Activated naive CD4-positive, alpha-beta T cell treated with anti-CD3 and anti-CD28 coated beads, Interleukin-2, amount 50 U/mL, for 24 hours (primary cell): ENCODE results near the gene FAM89B.
"Not testable (repeated sequence)": the region's sequence is repeated elsewhere in the genome, so short reads cannot be mapped to it uniquely, and the experiment has no call there.

Source experiments
- H3K27ac Mint-ChIP-seq: one replicate; pipeline ENCODE4 v1.8.0; 2021; ENCODE audit warnings: mild to moderate bottlenecking, mixed read lengths
- H3K27me3 Mint-ChIP-seq: one replicate; pipeline ENCODE4 v1.8.0; 2021; ENCODE audit warnings: mixed read lengths
- H3K36me3 Mint-ChIP-seq: one replicate; pipeline ENCODE4 v1.8.0; 2021; ENCODE audit warnings: mixed read lengths
- H3K4me1 Mint-ChIP-seq: one replicate; pipeline ENCODE4 v1.8.0; 2021; ENCODE audit warnings: mixed read lengths
- H3K4me3 Mint-ChIP-seq: one replicate; pipeline ENCODE4 v1.8.0; 2021; ENCODE audit warnings: mild to moderate bottlenecking, mixed read lengths
- H3K9me3 Mint-ChIP-seq: one replicate; pipeline ENCODE4 v1.8.0; 2021; ENCODE audit warnings: mixed read lengths

Gene FAM89B

DNA sequence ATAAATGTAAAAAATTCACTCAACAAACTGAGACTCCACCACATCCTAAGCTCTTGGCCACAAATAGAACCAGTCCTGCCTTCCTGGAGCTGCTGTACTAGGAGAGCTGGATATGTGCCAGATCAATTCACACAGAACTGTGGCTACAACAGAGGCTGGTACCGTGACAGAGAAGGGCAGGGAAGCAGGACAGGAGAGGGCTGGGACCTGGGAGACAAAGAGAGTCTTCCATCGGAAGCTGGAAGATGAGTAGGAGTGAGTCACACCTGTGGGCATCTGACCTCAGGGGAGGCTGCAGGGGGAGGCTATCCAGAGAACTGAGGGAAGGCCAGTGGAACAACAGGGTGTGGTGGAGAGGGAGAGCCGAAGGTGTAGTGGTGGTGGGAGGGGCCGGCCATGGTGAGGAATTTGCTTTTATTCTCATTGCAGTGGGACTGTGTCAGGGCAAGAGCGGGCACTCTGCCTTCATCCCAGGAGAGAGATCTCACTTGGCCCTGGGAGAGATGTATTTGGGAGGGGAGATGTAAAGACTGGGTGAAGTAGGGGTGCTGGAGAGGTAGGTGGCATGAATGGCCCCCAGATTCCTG, 12.3 kb upstream of the FAM89B start:
- H3K27me3 Mint-ChIP-seq, result no peaks in the 10 kb centered on the region
- no peak overlapping the region for H3K4me3 Mint-ChIP-seq
- no peaks in the 10 kb centered on the region for H3K36me3 Mint-ChIP-seq
- peaks cover 62% of the 10 kb centered on the region for H3K4me1 Mint-ChIP-seq
- peak overlapping the region; percentile 36 for H3K27ac Mint-ChIP-seq
- no peaks in the 10 kb centered on the region for H3K9me3 Mint-ChIP-seq

DNA sequence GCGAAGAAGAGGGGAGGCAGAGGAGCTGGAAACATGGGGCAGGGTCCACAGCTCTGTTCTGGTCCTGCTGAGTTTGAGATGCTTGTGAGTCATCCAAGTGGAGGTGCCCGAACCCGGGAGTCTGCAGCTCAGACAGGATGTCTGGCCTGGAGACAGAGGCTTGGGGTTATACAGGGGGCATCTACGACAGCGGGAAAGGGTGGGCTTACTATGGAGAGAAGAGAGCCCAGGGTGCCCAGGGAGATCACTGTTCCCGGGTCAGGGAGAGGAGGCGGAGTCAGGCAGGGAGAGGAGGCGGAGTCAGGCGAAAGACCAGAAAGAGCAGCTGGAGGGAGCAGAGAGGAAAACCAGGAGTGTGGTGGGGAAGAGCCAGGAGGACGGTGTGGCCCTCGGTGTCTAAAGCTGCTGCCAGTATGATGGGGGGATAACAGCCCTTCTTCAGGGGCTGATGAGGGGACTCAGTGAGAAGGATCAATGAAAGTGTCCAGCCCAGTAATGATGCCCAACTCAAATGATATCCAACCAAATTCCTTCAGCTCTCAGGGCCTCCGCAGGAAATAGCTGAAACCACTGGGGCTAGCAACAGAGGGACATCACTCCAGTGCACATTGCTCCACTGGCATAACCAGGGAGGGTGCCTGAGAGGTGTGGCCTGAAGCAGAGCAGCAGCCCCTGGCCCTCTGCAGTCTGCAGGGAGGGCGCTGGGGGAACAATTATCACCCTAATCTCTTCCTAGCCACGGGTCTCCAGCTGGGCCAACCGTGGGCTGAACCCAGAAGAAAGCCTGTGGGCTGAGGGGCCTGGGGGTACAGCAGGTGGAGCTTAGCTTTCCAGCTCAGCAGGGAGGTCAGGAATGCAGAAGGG, 11.6 kb upstream of the FAM89B start:
- no peaks in the 10 kb centered on the region for H3K36me3 Mint-ChIP-seq
- no peak overlapping the region for H3K27ac Mint-ChIP-seq
- H3K4me3 Mint-ChIP-seq, result no peak overlapping the region
- H3K27me3 Mint-ChIP-seq, result no peaks in the 10 kb centered on the region
- H3K4me1 Mint-ChIP-seq, result peaks cover 62% of the 10 kb centered on the region
- no peaks in the 10 kb centered on the region for H3K9me3 Mint-ChIP-seq

DNA sequence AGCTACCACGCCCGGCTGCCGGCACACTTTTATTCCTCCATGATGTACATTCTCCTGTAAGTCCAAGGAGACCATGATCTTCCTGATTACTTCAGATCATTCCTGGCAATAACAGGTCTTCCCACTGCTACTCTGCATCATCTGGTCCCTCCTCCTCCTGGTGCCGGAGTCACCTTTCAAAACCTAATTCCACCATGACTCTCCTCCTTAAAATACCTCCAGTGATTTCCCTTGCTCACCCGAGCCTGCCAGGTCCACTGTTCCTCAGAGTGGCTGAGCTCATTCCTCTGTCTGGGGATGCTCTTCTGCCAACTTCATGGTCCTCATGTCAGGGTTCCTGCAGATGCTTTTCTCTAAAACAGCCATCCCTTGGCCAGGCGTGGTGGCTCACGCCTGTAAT, 10.3 kb upstream of the FAM89B start:
- H3K36me3 Mint-ChIP-seq, result no peaks in the 10 kb centered on the region
- H3K9me3 Mint-ChIP-seq, result no peaks in the 10 kb centered on the region
- peak overlapping the region; percentile 90 for H3K27ac Mint-ChIP-seq
- no peaks in the 10 kb centered on the region for H3K27me3 Mint-ChIP-seq
- H3K4me3 Mint-ChIP-seq, result peak overlapping the region; percentile 57
- H3K4me1 Mint-ChIP-seq, result peaks cover 63% of the 10 kb centered on the region

DNA sequence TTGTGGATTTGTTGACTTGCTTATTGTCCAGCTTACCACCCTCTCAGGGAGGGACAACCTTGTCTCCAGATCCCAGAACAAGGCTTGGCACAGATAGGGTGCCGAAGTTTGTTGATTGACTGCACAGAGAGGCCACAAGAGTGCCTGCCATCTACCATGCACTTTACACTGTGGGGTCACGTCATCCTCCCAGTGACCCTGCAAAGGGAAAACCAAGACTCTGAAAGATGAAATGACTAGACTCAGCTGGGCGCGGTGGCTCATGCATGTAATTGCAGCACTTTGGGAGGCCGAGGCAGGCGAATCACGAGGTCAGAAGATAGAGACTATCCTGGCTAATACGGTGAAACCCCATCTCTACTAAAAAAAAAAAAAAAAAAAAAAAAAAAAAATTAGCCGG, 9.6 kb upstream of the FAM89B start:
- Mint-ChIP-seq H3K36me3 (no peaks in the 10 kb centered on the region), H3K9me3 (no peaks in the 10 kb centered on the region), H3K4me3 (no peak overlapping the region), H3K4me1 (peaks cover 61% of the 10 kb centered on the region), H3K27ac (no peak overlapping the region), H3K27me3 (no peaks in the 10 kb centered on the region)

DNA sequence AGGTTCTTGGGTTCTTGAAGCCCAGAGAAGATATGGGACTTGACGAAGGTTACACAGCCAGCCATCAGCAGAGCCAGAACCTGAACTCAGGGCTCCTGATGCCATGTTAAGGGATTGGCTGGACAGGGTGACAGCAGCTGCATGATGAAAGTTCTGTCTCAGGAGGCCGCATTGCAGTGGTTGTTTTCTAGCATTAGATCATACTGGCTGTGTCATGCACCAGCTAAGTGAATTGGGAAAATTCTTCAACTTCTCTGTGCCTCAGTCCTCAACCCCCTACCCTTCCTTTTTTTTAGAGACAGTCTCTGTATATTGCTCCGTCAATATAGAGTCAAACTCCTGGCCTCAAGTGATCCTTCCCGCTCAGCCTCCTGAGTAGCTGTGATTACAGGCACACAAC, 8.7 kb upstream of the FAM89B start:
- Mint-ChIP-seq H3K27me3 (no peaks in the 10 kb centered on the region), H3K4me3 (no peak overlapping the region), H3K36me3 (no peaks in the 10 kb centered on the region), H3K4me1 (peaks cover 69% of the 10 kb centered on the region), H3K27ac (no peak overlapping the region), H3K9me3 (no peaks in the 10 kb centered on the region)

DNA sequence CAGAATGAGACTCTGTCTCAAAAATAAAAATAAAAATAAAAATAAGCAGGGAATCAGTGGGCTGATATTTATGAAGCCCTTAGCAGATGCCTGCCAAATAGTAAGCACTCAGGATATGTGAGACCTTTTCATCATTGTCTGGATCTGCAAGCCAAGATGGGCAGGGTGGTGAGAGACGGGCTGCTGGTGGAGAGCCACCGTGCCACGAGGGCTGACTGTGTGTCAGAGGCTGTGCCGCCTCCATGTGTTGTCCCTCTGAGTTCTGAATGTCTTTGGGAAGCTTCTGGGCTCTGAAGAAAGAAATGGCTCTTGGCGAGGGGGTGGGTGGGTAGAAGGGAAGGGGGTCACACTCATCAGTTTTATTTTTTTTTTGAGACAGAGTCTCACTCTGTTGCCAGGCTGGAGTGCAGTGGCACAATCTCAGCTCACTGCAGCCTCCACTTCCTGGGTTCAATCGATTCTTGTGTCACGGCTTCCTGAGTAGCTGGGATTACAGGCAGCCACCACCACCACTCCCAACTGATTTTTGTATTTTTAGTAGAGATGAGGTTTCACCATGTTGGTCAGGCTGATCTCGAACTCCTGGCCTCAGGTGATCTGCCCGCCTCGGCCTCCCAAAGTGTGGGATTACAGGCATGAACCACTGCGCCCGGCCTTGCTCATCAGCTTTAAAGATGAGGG, 7.3 kb upstream of the FAM89B start:
- H3K36me3 Mint-ChIP-seq, H3K9me3 Mint-ChIP-seq, H3K27me3 Mint-ChIP-seq: not testable (repeated sequence)
- Mint-ChIP-seq H3K4me1 (peaks cover 63% of the 10 kb centered on the region), H3K4me3 (peak overlapping the region; percentile 40), H3K27ac (peak overlapping the region; percentile 92)

DNA sequence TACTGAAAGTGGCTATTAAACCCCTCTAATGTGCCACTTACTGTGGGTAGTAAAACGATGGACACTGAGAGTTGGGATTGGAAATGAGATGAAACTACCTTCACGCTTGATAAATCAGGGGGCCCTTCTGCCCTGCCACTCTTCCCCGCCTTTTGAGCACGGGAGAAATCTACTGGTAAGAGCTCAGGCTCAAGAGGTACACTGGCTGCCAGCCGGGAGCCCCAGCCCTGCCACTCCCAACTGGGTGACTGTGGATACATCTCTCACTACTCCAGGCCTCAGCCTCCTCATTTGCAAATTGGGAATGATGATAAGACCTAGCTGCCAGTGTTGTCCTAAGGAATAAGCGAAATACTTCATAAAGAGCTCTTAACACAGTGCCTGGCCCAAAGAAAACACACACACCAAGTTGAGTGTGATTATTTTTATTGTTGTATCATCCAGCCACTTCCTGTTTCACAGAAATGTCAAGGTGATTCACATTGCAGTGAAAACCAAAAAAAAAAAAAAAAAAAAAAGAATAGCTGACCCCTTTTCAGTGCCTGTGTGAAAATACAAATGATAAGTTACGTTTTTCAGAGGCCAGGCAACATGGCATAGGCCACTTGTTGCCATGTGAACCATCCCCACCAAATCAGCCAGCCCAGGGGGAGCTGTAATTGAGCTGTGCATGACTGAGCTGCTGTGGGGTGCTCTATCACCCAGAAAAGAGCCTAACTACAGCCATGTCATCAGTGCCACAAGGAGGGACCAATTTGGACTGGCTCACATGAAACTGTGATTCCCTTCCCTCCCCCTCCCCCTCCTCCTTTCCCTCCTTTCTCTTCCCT, 6.5 kb upstream of the FAM89B start:
- Mint-ChIP-seq H3K27ac (peak overlapping the region; percentile 92), H3K4me1 (peaks cover 58% of the 10 kb centered on the region)

DNA sequence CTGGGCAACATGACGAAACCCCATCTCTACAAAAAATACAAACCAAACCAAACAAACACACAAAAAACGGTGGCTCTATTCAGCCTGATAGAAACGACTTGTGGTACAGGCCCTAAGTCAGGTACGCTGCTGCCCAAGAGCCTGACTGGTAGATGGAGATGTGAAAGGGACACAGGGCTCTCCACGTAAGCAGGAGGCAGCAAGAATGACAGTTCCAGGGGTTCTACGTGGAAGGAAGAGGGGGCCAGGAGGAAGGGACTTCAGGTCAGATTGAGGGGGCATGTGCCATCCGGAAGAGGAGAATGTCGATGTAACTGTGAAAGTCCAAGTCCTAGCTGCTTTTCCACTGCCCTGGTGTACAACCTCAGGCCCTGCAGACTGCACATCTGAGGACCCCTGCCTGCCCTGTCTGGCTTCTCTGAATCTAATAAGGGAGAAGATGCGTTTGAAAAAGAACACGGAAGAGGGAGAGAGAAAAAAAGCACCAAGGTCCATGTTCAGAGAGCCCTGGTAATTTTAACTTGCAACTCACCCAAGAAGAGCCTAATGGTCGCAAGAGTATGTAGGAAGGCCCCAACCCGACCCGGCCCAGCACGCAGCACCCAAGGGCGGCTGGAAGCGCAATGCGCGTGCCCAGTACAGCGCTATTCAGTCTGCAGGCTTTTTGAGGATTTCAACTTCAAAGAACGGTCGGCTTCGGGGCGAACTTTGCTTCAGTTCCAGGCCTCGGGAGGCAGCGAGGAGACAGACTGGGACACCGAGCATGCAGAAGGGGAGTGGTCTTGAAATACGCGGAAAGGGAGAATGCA, 3.0 kb upstream of the FAM89B start:
- Mint-ChIP-seq H3K27me3 (no peaks in the 10 kb centered on the region), H3K4me1 (peaks cover 58% of the 10 kb centered on the region), H3K36me3 (peaks cover 5% of the 10 kb centered on the region), H3K27ac (peak overlapping the region; percentile 99), H3K9me3 (no peaks in the 10 kb centered on the region), H3K4me3 (peak overlapping the region; percentile 99)

More for the DNA sequence above, 6.5 kb upstream of the FAM89B start:
- H3K9me3 Mint-ChIP-seq, result no peaks in the 10 kb centered on the region
- no peaks in the 10 kb centered on the region for H3K27me3 Mint-ChIP-seq
- H3K36me3 Mint-ChIP-seq, result no peaks in the 10 kb centered on the region
- peak overlapping the region; percentile 73 for H3K4me3 Mint-ChIP-seq

DNA sequence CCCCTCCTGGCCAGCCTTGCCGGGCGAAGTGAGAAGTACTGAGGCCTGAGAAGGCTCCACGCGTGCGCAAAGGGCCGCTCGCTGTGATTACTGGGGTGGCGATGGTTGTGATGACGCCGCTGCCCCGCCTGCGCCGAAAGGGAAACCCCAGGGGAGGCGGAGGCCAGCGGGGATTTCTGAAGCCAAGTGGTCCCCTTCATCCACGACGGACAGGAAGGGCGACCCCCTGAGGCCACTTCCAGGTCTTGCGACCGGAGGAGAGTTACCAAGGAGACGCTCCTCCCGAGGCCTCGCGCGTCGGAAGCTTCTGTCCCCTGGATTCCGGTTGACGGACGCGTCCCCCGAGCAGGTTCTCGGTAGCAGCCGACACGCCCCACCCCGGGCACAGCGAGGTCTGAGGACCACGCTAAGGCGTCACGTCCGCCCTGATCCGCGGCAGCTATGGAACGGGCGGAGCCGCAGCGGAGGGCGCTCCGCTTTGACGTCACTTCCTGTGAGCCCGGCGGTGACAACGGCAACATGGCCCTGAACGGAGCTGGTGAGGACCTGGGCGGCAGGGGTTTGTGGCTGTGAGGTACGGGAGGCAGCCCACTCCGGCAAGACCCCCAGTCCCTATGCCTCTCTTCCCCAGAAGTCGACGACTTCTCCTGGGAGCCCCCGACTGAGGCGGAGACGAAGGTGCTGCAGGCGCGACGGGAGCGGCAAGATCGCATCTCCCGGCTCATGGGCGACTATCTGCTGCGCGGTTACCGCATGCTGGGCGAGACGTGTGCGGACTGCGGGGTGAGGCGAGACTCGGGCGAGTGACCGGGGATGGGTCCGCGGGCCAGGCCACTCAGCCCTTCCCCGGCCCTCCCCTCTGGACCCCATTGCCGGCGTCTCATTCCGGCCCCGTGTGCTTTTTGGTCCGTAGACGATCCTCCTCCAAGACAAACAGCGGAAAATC, 2.1 kb upstream of the FAM89B start, which contains the start of gene ZNRD2:
TSS of gene ZNRD2 (plus strand) at position 505 of the 946 bp plus-strand sequence. CDS start at position 520, 15 bp downstream.
- peak within 1 kb of the TSS; percentile 99 for H3K27ac Mint-ChIP-seq

DNA sequence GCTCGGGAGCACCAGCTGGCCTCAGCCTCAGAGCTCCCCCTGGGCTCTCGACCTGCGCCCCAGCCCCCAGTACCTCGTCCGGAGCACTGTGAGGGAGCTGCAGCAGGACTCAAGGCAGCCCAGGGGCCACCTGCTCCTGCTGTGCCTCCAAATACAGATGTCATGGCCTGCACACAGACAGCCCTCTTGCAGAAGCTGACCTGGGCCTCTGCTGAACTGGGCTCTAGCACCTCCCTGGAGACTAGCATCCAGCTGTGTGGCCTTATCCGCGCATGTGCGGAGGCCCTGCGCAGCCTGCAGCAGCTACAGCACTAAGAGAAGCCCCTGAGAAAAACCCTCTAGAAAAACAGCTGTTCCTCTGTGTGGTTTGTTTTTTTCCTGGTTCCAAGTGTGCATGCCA, 918 bp upstream of the FAM89B start:
- Mint-ChIP-seq H3K4me1 (peaks cover 52% of the 10 kb centered on the region), H3K4me3 (peak overlapping the region; percentile 99), H3K9me3 (no peaks in the 10 kb centered on the region), H3K27me3 (no peaks in the 10 kb centered on the region), H3K36me3 (peaks cover 5% of the 10 kb centered on the region), H3K27ac (peak overlapping the region; percentile 93)

More for the DNA sequence above, 2.1 kb upstream of the FAM89B start, which contains the start of gene ZNRD2:
- Mint-ChIP-seq H3K36me3 (peaks cover 5% of the 10 kb centered on the region), H3K4me3 (peak within 1 kb of the TSS; percentile 99), H3K27me3 (no peaks in the 10 kb centered on the region), H3K9me3 (no peaks in the 10 kb centered on the region), H3K4me1 (peaks cover 59% of the 10 kb centered on the region)

DNA sequence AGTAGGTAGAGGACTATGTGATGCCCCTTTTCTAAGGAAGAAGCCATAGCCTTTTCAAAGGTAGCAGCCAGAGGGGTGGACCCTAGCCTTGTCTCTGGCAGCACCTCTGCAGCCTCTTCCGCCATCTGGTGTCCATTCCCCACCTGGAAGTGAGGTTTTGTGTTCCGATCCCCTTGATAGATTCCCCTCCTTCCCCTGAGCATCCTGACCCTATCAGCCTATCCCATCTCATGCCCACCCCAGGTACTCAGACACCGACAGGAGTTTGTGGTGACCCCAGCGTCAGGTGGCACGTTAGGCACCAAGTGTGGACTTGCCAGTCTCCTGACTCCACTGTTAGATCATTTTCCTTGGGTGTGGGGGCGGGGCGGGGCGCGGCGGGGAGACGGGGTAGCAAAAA, 398 bp upstream of the FAM89B start:
- Mint-ChIP-seq H3K4me3 (peak overlapping the region; percentile 99), H3K27ac (peak overlapping the region; percentile 93), H3K36me3 (peaks cover 5% of the 10 kb centered on the region), H3K9me3 (no peaks in the 10 kb centered on the region), H3K4me1 (peaks cover 51% of the 10 kb centered on the region), H3K27me3 (no peaks in the 10 kb centered on the region)

DNA sequence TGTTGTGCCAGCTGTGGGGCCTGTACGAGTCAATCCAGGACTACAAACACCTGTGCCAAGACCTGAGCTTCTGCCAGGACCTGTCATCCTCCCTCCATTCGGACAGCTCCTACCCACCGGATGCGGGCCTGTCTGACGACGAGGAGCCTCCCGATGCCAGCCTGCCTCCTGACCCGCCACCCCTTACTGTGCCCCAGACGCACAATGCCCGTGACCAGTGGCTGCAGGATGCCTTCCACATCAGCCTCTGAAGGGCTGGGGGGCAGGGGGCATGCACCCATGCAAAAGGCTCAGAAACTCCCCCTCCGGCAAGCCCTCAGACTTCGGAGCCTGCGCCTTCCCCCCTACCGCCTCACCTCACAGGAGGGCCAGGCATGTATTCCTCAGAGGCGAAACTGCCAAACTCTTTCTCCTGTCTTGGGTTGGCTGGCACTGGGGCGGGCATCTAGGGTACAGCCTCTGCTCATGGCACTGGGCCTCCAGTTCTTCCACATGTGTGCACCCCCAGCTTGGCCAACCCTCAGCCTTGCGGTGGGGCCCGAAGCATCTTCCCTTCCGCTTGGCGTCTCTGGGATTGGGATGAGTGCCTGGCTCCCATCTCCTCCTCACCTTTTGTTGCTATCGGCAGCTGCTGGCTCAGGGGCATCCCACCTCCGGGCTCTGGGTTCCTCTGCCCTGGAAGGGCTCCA, 1.2 kb downstream of the FAM89B start:
- H3K27me3 Mint-ChIP-seq, result no peaks in the 10 kb centered on the region

DNA sequence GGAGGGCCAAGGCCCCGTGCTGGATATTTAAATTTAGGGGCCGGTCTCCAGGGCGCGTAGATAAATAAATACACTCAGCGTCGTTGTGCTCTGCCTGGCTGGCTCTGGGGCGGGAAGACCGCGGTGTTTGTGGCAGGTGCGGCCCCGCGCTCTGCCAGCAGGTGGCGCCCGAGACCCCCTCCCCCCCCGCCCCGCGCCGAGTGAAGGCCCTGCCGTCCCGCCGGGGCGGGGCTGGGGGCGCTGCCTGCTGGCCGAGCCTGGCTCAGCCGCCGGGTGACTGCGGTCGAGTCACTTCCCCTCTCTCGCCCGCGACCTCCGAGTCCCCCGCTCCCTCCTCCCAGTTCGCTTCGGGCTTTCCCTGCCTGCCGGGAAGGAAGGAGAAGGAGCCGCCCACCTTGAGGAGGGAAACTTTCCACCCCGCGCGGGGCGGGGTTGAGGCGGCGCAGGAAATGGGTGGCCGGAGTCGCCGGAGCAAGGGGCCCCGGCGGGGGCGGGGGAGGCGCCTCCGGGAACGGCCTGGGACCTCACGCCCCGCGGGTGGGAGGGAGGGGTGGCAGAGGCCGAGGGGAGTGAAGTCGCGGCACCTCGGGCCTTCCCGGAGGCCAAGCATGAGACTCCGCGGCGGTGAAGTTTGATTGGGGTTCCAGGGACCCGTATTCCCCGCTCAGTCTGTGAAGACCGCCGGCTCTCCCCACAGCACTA, 1.9 kb downstream of the FAM89B start:
- Mint-ChIP-seq H3K27me3 (no peaks in the 10 kb centered on the region), H3K9me3 (no peaks in the 10 kb centered on the region), H3K36me3 (peaks cover 5% of the 10 kb centered on the region), H3K4me3 (peak overlapping the region; percentile 90), H3K27ac (peak overlapping the region; percentile 86), H3K4me1 (peaks cover 49% of the 10 kb centered on the region)

More for the DNA sequence above, 1.2 kb downstream of the FAM89B start:
- peak overlapping the region; percentile 85 for H3K4me3 Mint-ChIP-seq
- H3K27ac Mint-ChIP-seq, result peak overlapping the region; percentile 86
- no peaks in the 10 kb centered on the region for H3K9me3 Mint-ChIP-seq
- H3K36me3 Mint-ChIP-seq, result peaks cover 5% of the 10 kb centered on the region
- peaks cover 51% of the 10 kb centered on the region for H3K4me1 Mint-ChIP-seq
